ENCODE data around the gene CACNA1G.

CACNA1G gene

DNA sequence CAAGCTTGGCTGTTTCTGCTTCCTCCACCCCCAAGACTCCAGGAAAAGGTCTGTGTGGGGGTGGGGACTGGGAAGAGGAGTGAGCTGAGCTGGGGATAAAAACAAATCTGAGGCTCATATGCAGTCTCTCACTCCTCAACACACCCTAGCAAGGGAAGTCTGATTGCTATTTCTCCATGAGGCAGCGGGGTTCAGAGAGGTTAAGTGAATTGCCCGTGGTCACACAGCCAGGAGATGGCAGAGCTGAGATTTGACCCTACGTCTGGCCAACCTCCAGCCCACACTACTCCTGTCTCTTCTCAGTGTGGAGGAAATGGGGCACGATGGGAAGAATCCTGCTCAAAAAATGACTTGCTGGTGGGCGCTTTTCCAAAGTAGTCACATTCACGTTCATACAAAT is 69.4 kb downstream of the CACNA1G start:
- H3K27me3 ChIP-seq (ENCODE audit: low read depth): peaks cover 30% of the 10 kb centered on the region
- no peaks in the 10 kb centered on the region for H3K9me3 ChIP-seq
- in situ Hi-C loops (cut with MboI; ENCODE audit: low sequenced_read_pairs): loop anchor here (5.0 to 10.0 kb wide), 2 partner anchors 83 to 145 kb away; partner anchors contain the start of gene SPATA20
- H3K36me3 ChIP-seq (replicated peaks): no peaks in the 10 kb centered on the region
- no peaks in the 10 kb centered on the region for H3K4me1 ChIP-seq
- DNase-seq (ENCODE audit: low spot score in 2 of 2): no peak
- H3K4me3 ChIP-seq: no peak overlapping the region

GRCh38 chr17:50630524-50631194 is 70.1 kb downstream of the CACNA1G start:
- in situ Hi-C loops (cut with MboI; ENCODE audit: low sequenced_read_pairs): no loop called here

DNA sequence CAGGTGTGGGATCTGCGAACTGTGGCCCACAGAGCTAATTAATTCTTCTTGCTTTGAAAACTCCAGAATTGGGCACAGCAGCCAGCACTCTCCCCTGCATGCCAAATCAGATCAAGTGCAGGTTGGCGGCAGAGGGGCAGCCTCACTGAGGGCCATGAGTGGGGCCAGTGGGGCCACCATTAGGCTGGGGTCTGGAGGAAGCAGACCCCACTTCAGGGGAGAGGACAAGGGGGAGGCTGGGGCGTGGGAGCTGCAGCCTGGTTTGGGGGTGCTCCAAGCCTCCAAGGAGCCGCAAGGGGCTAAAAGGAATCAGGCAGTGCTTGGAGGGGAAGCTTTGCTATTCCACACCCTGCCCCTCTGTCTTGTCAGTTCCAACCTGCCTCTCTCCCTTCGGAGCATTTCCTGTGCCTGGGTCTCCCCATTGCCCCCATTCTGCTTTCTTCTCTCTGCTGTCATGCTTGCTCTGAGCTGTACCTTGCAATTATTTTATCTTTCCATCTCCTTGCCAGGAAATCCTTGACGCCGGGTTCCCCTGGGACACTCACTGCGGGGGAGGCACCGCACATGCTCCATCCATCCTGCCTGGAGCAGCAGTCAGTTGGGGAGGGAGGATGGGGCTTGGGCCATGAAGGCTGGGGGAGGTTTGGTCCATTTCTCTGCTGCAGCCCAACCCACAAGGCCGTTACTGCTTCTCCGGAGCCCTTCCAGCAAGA is 70.8 kb downstream of the CACNA1G start:
- Histone ChIP-seq H3K27me3 (ENCODE audit: low read depth) (peaks cover 38% of the 10 kb centered on the region), H3K4me1 (no peaks in the 10 kb centered on the region), H3K36me3 (replicated peaks) (no peaks in the 10 kb centered on the region), H3K4me3 (no peak overlapping the region), H3K9me3 (no peaks in the 10 kb centered on the region)
- in situ Hi-C loops (cut with MboI; ENCODE audit: low sequenced_read_pairs): no loop called here
- DNase-seq (ENCODE audit: low spot score in 2 of 2): no peak

More at GRCh38 chr17:50630524-50631194, 70.1 kb downstream of the CACNA1G start:
- peak in 1 of 2 experiments; percentile 49 for DNase-seq (ENCODE audit: low spot score in 2 of 2)
- Histone ChIP-seq H3K4me1 (no peaks in the 10 kb centered on the region), H3K27me3 (ENCODE audit: low read depth) (peaks cover 38% of the 10 kb centered on the region), H3K9me3 (no peaks in the 10 kb centered on the region), H3K36me3 (replicated peaks) (no peaks in the 10 kb centered on the region), H3K4me3 (no peak overlapping the region)

DNA sequence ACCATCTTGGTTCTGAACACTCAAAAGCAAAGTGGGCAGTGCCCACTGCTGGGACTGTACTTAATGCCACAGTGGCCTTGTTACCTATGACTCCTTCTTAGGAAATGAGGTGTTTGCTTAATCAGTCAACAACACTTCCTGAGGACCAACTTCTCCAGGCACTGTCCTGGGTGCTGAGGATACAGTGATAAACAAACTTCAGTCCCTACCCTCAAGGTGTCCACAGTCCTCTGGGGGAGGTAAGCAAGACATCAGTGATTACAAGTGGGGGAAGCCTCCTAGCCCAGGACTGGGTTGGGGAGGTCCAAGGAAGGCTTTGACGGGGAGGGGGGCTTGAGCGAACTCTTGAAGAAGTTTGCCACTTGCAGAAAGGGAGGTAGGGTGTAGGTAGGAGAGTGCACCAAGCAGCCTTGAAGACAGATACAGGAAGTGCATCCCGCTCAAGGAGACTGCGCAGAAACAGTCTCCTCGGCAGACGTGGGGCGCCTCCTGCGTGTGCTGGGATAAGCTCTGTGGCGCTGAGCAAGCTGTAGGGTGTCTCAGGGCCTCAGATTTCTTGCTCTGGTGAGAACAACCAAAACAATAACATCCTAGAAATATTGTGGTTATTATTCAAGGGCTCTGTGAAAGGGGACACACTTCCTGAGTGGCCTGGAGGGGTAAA is 71.5 kb downstream of the CACNA1G start:
- H3K27me3 ChIP-seq (ENCODE audit: low read depth): peaks cover 38% of the 10 kb centered on the region
- H3K4me3 ChIP-seq: no peak overlapping the region
- H3K36me3 ChIP-seq (replicated peaks): no peaks in the 10 kb centered on the region
- no peak for DNase-seq (ENCODE audit: low spot score in 2 of 2)
- H3K9me3 ChIP-seq: no peaks in the 10 kb centered on the region
- in situ Hi-C loops (cut with MboI; ENCODE audit: low sequenced_read_pairs): no loop called here
- H3K4me1 ChIP-seq: no peaks in the 10 kb centered on the region

DNA sequence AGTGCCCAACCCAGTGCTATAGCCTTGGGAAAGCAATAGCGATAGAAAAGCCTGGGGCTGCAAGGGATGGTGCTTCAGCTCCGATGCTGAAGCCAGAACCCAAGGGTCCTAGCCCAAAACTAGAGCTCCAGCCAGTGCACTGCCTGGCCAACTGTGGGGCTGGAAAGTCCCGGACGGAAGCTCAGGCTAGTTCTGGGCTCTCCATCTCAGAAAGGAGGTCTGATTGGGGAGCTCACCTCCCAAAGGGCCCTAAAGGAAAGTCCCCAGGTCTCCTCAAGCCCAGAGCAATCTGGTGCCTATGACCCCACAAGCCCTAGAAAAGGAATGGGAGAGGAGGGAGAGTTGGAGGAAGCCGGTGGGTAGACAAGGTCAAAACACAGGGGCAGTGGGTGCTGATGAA is 72.1 kb downstream of the CACNA1G start:
- H3K36me3 ChIP-seq (replicated peaks): no peaks in the 10 kb centered on the region
- in situ Hi-C loops (cut with MboI; ENCODE audit: low sequenced_read_pairs): no loop called here
- peaks cover 38% of the 10 kb centered on the region for H3K27me3 ChIP-seq (ENCODE audit: low read depth)
- H3K4me1 ChIP-seq: no peaks in the 10 kb centered on the region
- no peaks in the 10 kb centered on the region for H3K9me3 ChIP-seq
- H3K4me3 ChIP-seq: no peak overlapping the region
- no peak for DNase-seq (ENCODE audit: low spot score in 2 of 2)

DNA sequence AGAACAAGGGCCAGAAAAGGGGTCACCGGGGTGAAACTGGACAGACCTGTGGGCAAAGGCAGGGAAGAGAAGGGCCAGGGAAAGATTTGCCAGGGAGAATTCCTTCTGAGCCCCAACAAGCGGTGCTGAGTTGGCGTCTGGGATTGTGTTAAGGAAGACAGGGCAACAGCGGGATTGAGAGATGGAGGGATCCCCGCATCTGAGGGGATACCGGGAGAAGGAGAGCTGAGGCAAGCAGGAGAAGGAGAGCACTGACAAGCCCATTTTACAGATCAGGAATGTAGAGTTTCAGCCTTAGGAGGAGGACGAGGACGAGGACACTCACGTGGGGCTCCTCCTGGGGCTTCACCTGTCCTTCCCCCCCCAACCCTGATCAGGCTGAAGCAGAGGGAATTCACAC is 73.2 kb downstream of the CACNA1G start:
- H3K27me3 ChIP-seq (ENCODE audit: low read depth): peaks cover 38% of the 10 kb centered on the region
- no peaks in the 10 kb centered on the region for H3K36me3 ChIP-seq (replicated peaks)
- H3K9me3 ChIP-seq: no peaks in the 10 kb centered on the region
- no peaks in the 10 kb centered on the region for H3K4me1 ChIP-seq
- DNase-seq (ENCODE audit: low spot score in 2 of 2): no peak
- no peak overlapping the region for H3K4me3 ChIP-seq
- in situ Hi-C loops (cut with MboI; ENCODE audit: low sequenced_read_pairs): no loop called here

- peak in 1 of 2 experiments; percentile 55 for DNase-seq (ENCODE audit: low spot score in 2 of 2)
- H3K27me3 ChIP-seq (ENCODE audit: low read depth): peaks cover 38% of the 10 kb centered on the region
- H3K9me3 ChIP-seq: no peaks in the 10 kb centered on the region
- H3K36me3 ChIP-seq (replicated peaks): no peaks in the 10 kb centered on the region
- peak within 1 kb of the TSS; percentile 26 for H3K4me3 ChIP-seq
- no peaks in the 10 kb centered on the region for H3K4me1 ChIP-seq
- in situ Hi-C loops (cut with MboI; ENCODE audit: low sequenced_read_pairs): no loop called here
Observed at GRCh38 chr17:50634224-50634914, 73.9 kb downstream of the CACNA1G start, which contains the start of gene ABCC3. ABCC3 (plus strand) TSS chr17:50634881; CDS start chr17:50634937, 56 bp downstream.

DNA sequence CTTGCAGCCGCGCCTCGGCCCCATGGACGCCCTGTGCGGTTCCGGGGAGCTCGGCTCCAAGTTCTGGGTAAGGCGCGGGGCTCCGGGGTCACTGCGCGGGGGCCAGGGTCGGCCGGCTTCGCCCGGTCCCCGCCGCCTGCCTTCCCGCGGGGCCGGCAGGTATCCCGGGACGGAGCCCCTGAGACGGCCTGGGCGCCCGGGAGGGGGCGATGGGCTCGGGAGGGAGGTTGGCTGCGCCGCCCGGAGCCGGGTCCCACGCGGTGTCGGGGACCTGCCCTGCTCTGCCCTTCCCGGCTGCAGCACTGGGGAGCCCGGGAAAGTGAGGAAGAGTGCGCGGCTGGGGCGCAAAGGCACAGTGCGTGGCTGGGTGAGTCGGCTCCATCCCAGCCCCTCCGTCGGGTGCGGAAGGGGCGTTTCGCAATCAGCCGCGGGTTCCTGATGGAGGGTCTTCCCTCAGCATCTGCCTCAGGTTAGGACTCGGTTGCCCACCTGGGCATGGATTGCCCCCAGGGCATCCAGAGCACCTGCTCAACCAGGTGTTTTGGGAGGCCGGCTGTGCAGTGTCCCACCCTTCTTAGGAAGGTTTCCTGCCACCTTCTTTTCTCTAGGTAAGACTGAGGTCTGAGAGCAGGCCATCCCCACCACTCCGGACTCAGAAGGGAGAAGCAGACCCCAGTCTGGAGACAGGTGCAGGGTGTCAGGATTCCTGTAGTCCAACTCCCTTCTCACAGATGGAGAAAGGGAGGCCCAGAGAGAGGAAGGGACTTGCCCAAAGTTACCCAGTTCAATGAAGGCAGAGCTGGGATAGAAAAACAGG is 74.6 kb downstream of the CACNA1G start:
- peak overlapping the region; percentile 26 for H3K4me3 ChIP-seq
- H3K4me1 ChIP-seq: no peaks in the 10 kb centered on the region
- no peaks in the 10 kb centered on the region for H3K36me3 ChIP-seq (replicated peaks)
- in situ Hi-C loops (cut with MboI; ENCODE audit: low sequenced_read_pairs): no loop called here
- peaks cover 38% of the 10 kb centered on the region for H3K27me3 ChIP-seq (ENCODE audit: low read depth)
- DNase-seq (ENCODE audit: low spot score in 2 of 2): no peak
- no peaks in the 10 kb centered on the region for H3K9me3 ChIP-seq

GRCh38 chr17:50635732-50635981 is 75.1 kb downstream of the CACNA1G start:
- in situ Hi-C loops (cut with MboI; ENCODE audit: low sequenced_read_pairs): no loop called here
- Histone ChIP-seq H3K4me1 (no peaks in the 10 kb centered on the region), H3K9me3 (no peaks in the 10 kb centered on the region), H3K36me3 (replicated peaks) (no peaks in the 10 kb centered on the region), H3K27me3 (ENCODE audit: low read depth) (peaks cover 38% of the 10 kb centered on the region), H3K4me3 (no peak overlapping the region)
- DNase-seq (ENCODE audit: low spot score in 2 of 2): no peak

DNA sequence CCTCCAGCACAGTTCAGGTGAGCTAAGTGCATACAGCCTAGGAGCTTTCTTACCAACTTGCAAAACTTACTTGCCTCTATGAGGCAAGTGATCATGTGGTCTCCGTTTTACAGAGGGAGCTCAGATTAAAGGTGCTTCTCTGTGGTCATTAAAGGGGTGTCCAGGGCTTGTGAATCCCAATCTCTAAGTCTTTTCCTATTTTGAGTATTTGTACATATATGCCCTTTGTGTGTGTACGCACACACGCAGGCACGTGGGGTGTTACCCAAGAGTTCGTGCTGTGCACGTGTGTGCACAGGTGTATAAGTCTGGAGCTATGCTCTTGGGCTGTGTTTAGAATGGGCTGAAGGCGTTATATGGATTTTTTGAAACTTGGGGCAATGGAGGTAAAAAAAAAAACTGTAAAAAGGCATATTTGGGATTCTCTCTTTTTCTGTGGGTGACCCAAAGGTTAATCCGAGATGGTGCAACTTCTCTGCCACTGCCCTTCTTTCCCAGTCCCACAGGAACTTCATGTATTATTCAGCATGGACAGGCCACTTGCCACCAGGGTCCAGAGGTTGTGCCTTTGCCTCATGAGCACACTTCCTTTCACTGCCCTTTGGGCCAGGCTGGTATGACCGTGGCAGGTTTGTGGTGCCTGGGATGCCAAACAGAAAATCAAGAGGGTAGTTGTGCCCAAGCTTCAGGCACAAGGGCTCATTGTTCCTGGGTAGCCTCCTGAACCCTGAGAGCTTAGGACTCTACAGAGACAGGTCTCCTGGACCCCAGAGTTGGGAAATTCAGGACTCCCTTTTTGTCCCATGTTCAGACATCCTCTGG is 75.7 kb downstream of the CACNA1G start:
- no peak for DNase-seq (ENCODE audit: low spot score in 2 of 2)
- in situ Hi-C loops (cut with MboI; ENCODE audit: low sequenced_read_pairs): no loop called here
- Histone ChIP-seq H3K9me3 (no peaks in the 10 kb centered on the region), H3K4me1 (no peaks in the 10 kb centered on the region), H3K36me3 (replicated peaks) (no peaks in the 10 kb centered on the region), H3K27me3 (ENCODE audit: low read depth) (peaks cover 33% of the 10 kb centered on the region), H3K4me3 (no peak overlapping the region)

DNA sequence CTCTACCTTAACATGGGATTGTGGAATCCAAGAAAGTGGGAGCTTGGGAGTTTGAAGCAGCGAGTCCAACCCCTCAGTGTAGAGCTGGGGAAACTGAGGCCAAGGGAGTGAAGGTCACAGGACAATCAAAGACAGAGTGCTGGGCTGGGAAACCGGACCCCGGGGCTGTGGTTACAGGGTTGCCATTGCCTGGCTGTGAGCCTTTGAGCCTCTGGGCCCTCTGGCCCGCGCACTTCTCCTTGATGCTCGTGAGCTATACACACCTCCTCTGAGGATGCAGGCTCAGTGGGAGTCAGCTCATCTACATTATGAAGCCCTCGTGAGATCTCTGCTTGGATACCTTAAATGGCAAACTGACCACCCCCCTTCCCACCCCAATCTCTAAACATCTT is 76.3 kb downstream of the CACNA1G start:
- Histone ChIP-seq H3K4me3 (no peak overlapping the region), H3K27me3 (ENCODE audit: low read depth) (peaks cover 29% of the 10 kb centered on the region), H3K9me3 (no peaks in the 10 kb centered on the region), H3K36me3 (replicated peaks) (no peaks in the 10 kb centered on the region), H3K4me1 (no peaks in the 10 kb centered on the region)
- DNase-seq (ENCODE audit: low spot score in 2 of 2): no peak
- in situ Hi-C loops (cut with MboI; ENCODE audit: low sequenced_read_pairs): no loop called here

DNA sequence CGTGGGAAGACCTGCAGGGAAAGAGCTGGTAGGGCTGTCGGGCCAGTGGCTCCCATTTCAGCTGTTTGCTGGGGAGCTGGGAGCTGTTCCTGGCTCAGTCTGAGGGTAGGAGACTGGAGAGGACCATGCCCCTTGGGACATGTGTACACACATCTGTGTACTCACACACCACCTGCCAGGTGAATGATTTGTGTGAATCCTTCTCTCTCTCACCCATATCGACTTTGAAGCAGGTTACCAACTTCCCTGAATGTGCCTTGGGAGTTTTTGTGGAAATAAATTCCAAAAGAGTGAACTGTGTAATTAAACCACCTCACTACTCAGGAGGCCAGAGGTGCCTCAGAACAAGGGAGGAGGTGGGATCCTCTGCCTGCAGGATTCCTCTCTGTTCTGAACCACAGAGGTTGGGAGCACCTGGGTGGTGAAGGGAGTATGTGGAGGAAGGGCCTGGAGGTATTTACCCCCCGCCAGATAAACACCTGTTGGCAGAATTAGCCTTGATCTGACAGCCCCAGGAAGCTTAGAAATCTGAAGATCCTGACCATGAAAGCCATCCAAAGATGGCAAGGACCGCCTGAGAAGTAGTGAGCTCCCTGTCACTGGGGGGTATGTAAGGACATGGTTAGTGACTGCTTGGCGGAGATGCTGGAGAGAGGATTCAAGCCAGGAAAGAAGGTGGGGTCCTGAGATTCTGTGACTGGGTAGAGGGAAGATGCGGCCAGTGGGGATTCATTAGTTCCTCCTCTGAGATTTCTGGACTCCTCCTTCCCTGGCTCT is 77.5 kb downstream of the CACNA1G start:
- H3K27me3 ChIP-seq (ENCODE audit: low read depth): peaks cover 25% of the 10 kb centered on the region
- H3K4me3 ChIP-seq: no peak overlapping the region
- in situ Hi-C loops (cut with MboI; ENCODE audit: low sequenced_read_pairs): no loop called here
- H3K36me3 ChIP-seq (replicated peaks): no peaks in the 10 kb centered on the region
- H3K9me3 ChIP-seq: no peaks in the 10 kb centered on the region
- no peak for DNase-seq (ENCODE audit: low spot score in 2 of 2)
- no peaks in the 10 kb centered on the region for H3K4me1 ChIP-seq

Data from HAP-1 (cell line).